Uterus (tissue), 2 donors: ENCODE data around the gene PRPH2.

Experiments
- CTCF ChIP-seq, 4 experiments: fragments of 200-600 bp in 2 of 4; fragments of 450-650 bp in 2 of 4; sonication (generic) in 2 of 4; IDR thresholded peaks; one replicate each; pipeline ENCODE4 v1.5.1; 2016 to 2019; ENCODE audit warnings: antibody characterized with exemption in 4 of 4, mild to moderate bottlenecking in 2 of 4, moderate library complexity in 1 of 4
- POLR2A ChIP-seq, 2 donors: fragments of 450-650 bp; IDR thresholded peaks; one replicate each; pipeline ENCODE4 v1.6.1; 2016; ENCODE audit warnings: antibody characterized with exemption in 2 of 2, mild to moderate bottlenecking in 1 of 2, moderate library complexity in 1 of 2

DNA sequence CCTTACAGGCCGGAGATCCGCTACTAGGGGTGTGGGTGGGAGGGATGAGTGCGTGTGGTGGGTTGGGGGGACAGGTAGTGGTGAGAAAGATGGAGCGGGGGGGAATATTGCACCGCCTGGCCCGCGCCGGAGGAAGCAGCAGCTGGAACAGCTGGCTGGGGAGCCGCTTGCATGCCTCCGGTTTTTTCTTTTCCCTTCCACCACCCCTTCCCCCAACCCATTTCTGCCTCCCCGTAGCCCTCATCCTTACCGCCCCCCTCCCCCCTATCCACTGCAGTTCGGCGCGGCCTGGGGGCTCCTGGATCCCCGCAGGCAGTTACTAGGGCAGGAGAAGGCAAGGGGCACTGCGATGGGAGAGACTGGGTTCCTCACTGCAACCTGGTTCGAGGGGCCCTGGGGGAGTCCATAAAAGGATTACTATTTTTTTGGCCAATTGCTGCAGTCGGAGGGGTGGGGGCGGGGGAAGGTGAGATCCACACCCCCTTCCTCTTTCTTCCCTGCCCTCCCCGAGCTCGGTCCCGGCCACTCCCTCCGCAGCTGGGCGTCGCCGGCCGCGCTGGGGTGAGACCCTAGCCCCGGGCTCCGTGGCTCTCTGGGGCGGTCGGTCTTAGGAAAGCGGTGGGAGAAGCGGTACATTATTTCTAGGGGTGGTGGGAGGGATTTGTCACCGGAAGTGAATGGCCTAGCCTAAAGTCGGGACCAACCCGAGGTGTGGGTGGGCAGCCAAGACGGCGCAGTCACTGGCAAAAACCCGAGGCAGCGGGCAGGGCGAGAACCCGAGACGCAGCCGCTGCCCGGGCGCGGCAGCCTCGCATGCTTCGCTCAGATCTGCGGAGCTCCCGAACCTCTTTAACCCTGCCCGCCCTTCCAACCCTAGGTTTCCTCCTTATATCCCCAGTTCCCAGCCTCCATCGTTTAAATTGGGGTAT, 24.3 kb upstream of the PRPH2 start:
- TF ChIP-seq CTCF (IDR thresholded peaks at IDR 0.05), result no peak
- TF ChIP-seq POLR2A (IDR thresholded peaks at IDR 0.05), result peak; percentile 76 to 85
